PC-9 (cell line): Measurements from ENCODE around the gene WAPL. TPM values are rescaled to one million over a fixed set of nuclear protein-coding genes. Genes with fewer than 3 reads are reported as not detected.

Source experiments
- BruUV-seq: library from RNA; stranded (reverse); fragments of 400-500 nt; replicated peaks from 2 replicates; lab custom pipeline; 2021; lab: Mats Ljungman, UMichigan
- CTCF ChIA-PET: fragments of 300-600 bp; sonication (Branson Sonifier 250); formaldehyde crosslinking; loops from one replicate; lab custom pipeline; 2022; ENCODE audit warnings: antibody characterized with exemption; lab: Charles Lee
- POLR2A ChIA-PET: fragments of 300-600 bp; sonication (Branson Sonifier 250); formaldehyde crosslinking; loops from one replicate; lab custom pipeline; 2022; ENCODE audit warnings: antibody characterized with exemption; ENCODE audit not compliant: unreplicated experiment; lab: Charles Lee
- DNase-seq, 2 experiments: peaks; one replicate each; pipeline versions ENCODE4 v3.0.0 to v3.0.0-alpha.2; 2015 to 2022; ENCODE audit warnings: mixed read lengths in 1 of 2
- H2AFZ ChIP-seq: fragments of 200-600 bp; sonication (generic); 2 replicates; pipeline ENCODE4 v1.8.1; 2017; ENCODE audit warnings: antibody characterized with exemption
- H3F3A ChIP-seq: fragments of 200-600 bp; sonication (generic); 2 replicates; pipeline ENCODE4 v1.8.1; 2017; ENCODE audit warnings: antibody characterized with exemption, mild to moderate bottlenecking, low read depth; ENCODE audit not compliant: insufficient read depth
- H3K27ac ChIP-seq: fragments of 200-600 bp; sonication (generic); 2 replicates; pipeline ENCODE4 v1.6.1; 2016; ENCODE audit warnings: mixed run types
- H3K27me3 ChIP-seq: fragments of 200-600 bp; sonication (generic); 2 replicates; pipeline ENCODE4 v1.6.1; 2016; ENCODE audit warnings: low read depth, mixed run types; ENCODE audit not compliant: insufficient read depth
- H3K36me3 ChIP-seq: fragments of 200-600 bp; sonication (generic); 2 replicates; pipeline ENCODE4 v1.6.1; 2016; ENCODE audit warnings: low read depth, mixed run types
- H3K4me1 ChIP-seq: fragments of 200-600 bp; sonication (generic); replicated peaks from 2 replicates; pipeline ENCODE4 v1.6.1; 2016; ENCODE audit warnings: mixed run types; ENCODE audit not compliant: insufficient read depth
- H3K4me2 ChIP-seq: fragments of 200-600 bp; sonication (generic); 2 replicates; pipeline ENCODE4 v1.6.1; 2017; ENCODE audit warnings: mixed run types
- H3K4me3 ChIP-seq: fragments of 200-600 bp; sonication (generic); 2 replicates; pipeline ENCODE4 v1.6.1; 2016; ENCODE audit warnings: mixed run types
- H3K79me2 ChIP-seq: fragments of 200-600 bp; sonication (generic); 2 replicates; pipeline ENCODE4 v1.6.1; 2017; ENCODE audit warnings: low read depth, mixed run types
- H3K9me2 ChIP-seq: fragments of 200-600 bp; sonication (generic); 2 replicates; pipeline ENCODE4 v1.8.1; 2017; ENCODE audit warnings: mild to moderate bottlenecking; ENCODE audit not compliant: insufficient read depth
- H3K9me3 ChIP-seq: fragments of 200-600 bp; sonication (generic); 2 replicates; pipeline ENCODE4 v1.8.1; 2016; ENCODE audit warnings: low read depth; ENCODE audit not compliant: insufficient read depth
- H4K20me1 ChIP-seq: fragments of 200-600 bp; sonication (generic); 2 replicates; pipeline ENCODE4 v1.8.1; 2017; ENCODE audit not compliant: insufficient read depth
- CTCF ChIP-seq: fragments of 200-600 bp; sonication (generic); conservative IDR thresholded peaks from 2 replicates; pipeline ENCODE4 v1.6.1; 2017; ENCODE audit warnings: mixed run types, antibody characterized with exemption, mild to moderate bottlenecking, moderate library complexity
- EZH2 ChIP-seq: fragments of 200-600 bp; sonication (generic); IDR thresholded peaks from 2 replicates; pipeline ENCODE4 v1.8.0; 2017; ENCODE audit warnings: antibody characterized with exemption, low read depth
- intact Hi-C: fragments of 100-400 bp; cut with micrococcal nuclease; formaldehyde crosslinking; loops from one replicate; pipeline ENCODE4 v1.10.0; 2022; ENCODE audit not compliant: unreplicated experiment
- total RNA-seq: library from RNA; stranded (reverse); gene quantifications from 2 replicates; pipeline ENCODE4 v1.2.3, GENCODE V29; 2021

The WAPL gene
- total RNA-seq, 1 experiment from 2014 or later: 20.9 TPM

- TF ChIP-seq CTCF (no peak), EZH2 (no peak)
- Histone ChIP-seq H3K4me2 (no peak overlapping the region), H3K27me3 (no peaks in the 10 kb centered on the region), H3K9me3 (no peaks in the 10 kb centered on the region), H3K9me2 (no peaks in the 10 kb centered on the region), H3K4me1 (no peaks in the 10 kb centered on the region), H3K36me3 (no peaks in the 10 kb centered on the region), H3F3A (no peaks in the 10 kb centered on the region), H3K4me3 (no peak overlapping the region), H3K27ac (no peak overlapping the region), H4K20me1 (0 out of 2 replicates have a peak, but pooled peaks cover 5% of the 10 kb centered on the region), H2AFZ (no peak overlapping the region), H3K79me2 (no peaks in the 10 kb centered on the region)
- DNase-seq: no peak
- no TSS peak for BruUV-seq
- ChIA-PET CTCF (interaction anchor here (0.9 kb wide), 1 partner anchor 293 kb away, joined by 5 read pairs; no protein-coding TSS in a partner anchor), POLR2A (no interaction called here)
- intact Hi-C loops: no loop called here
Measured at GRCh38 chr10:86461963-86462804, 59.4 kb downstream of the WAPL start.

GRCh38 chr10:86451604-86451960, 70.0 kb downstream of the WAPL start:
- Histone ChIP-seq H3K4me1 (no peaks in the 10 kb centered on the region), H2AFZ (no peak overlapping the region), H3K4me2 (no peak overlapping the region), H3F3A (no peaks in the 10 kb centered on the region), H3K9me2 (no peaks in the 10 kb centered on the region), H3K9me3 (no peaks in the 10 kb centered on the region), H3K27ac (no peak overlapping the region), H3K27me3 (no peaks in the 10 kb centered on the region), H4K20me1 (no peaks in the 10 kb centered on the region), H3K79me2 (no peaks in the 10 kb centered on the region), H3K4me3 (no peak overlapping the region), H3K36me3 (peaks cover 6% of the 10 kb centered on the region; the same call in 1 of the 2 replicates)
- TF ChIP-seq CTCF (no peak), EZH2 (no peak)
- ChIA-PET POLR2A (no interaction called here), CTCF (no interaction called here)
- intact Hi-C loops: loop anchor here (5.0 kb wide), 1 partner anchor 46 kb away; no protein-coding TSS in a partner anchor
- no peak for DNase-seq
- BruUV-seq: no TSS peak

- intact Hi-C loops: loop anchor here (5.0 kb wide), 1 partner anchor 46 kb away; no protein-coding TSS in a partner anchor
- Histone ChIP-seq H3K9me2 (no peaks in the 10 kb centered on the region), H3K36me3 (peaks cover 6% of the 10 kb centered on the region; the same call in 1 of the 2 replicates), H4K20me1 (no peaks in the 10 kb centered on the region), H3K27me3 (no peaks in the 10 kb centered on the region), H3K79me2 (no peaks in the 10 kb centered on the region), H3K4me1 (no peaks in the 10 kb centered on the region), H3K27ac (no peak overlapping the region), H3F3A (no peaks in the 10 kb centered on the region), H3K4me2 (no peak overlapping the region), H3K4me3 (no peak overlapping the region), H3K9me3 (no peaks in the 10 kb centered on the region), H2AFZ (no peak overlapping the region)
- BruUV-seq: no TSS peak
- no peak for DNase-seq
- ChIA-PET POLR2A (no interaction called here), CTCF (no interaction called here)
- no peak for TF ChIP-seq EZH2
- TF ChIP-seq CTCF: no peak
Measured at GRCh38 chr10:86450806-86451603, 70.6 kb downstream of the WAPL start.
